Stimulated activated naive CD4-positive, alpha-beta T cell treated with Interleukin-2 at 50 U/mL for 16 hours (primary cell): Measurements from ENCODE around the gene OR6S1.
"Not testable (repeated sequence)": the region's sequence is repeated elsewhere in the genome, so short reads cannot be mapped to it uniquely, and the experiment has no call there.

Experiments used
- DNase-seq: peaks from one replicate; lab custom pipeline; 2025; lab: John Stamatoyannopoulos, UW

Gene OR6S1

GRCh38 chr14:20610002-20610765 lies 31.3 kb downstream of the OR6S1 start:
- DNase-seq, result peak; percentile 57

GRCh38 chr14:20609215-20610001 lies 32.1 kb downstream of the OR6S1 start:
- DNase-seq, result peak; percentile 46

DNA sequence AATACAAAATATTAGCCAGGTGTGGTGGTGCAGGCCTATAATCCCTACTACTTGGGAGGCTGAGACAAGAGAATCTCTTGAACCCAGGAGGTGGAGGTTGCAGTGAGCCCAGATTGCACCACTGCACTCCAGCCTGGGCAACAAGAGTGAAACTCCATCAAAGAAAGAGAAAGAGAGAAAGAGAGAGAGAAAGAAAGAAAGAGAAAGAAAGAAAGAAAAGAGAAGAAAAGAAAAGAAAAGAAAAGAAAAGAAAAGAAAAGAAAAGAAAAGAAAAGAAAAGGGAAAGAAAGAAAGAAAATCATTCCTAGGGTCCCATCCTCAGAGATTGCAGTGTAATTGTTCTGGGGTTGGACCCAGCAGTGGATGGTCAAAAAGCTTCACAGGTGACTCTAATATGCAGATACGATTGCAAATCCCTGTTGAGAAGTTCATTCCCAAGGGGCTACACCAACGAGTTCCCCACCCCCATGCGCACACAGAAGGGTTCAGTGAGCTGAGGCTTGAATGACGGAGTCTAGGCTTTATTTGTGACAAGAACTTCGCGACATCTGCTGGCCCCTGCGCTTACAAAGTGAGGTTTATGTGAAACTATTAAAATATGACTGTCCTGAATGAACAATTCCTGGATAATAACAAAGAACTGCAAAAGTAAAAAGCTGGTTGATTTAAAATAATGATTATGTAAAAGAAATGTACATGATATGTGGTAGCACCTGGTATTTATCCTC lies 32.9 kb downstream of the OR6S1 start:
- DNase-seq, result no peak

DNA sequence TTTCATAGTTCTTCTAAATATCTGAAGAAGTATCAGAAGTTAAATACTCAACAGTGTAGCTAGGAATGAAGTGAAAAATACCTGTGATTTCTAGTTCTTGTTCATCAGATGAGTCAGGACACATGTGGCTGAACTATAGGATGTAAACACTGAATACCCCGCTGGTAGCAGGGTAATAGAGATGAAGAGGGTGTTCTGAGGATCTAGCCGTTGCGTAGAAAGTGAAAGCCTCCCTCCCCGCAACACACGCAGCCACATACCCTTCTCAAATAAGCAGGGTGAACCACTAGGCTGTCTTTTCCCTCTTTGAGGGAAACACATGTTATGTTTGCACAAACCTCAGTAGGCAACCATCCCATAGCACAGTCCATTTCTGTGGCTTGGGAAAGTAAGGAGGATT lies 33.9 kb downstream of the OR6S1 start:
- DNase-seq, result no peak

GRCh38 chr14:20606902-20607242 lies 34.6 kb downstream of the OR6S1 start:
- no peak for DNase-seq

GRCh38 chr14:20606190-20606901 lies 35.1 kb downstream of the OR6S1 start:
- DNase-seq, result no peak

DNA sequence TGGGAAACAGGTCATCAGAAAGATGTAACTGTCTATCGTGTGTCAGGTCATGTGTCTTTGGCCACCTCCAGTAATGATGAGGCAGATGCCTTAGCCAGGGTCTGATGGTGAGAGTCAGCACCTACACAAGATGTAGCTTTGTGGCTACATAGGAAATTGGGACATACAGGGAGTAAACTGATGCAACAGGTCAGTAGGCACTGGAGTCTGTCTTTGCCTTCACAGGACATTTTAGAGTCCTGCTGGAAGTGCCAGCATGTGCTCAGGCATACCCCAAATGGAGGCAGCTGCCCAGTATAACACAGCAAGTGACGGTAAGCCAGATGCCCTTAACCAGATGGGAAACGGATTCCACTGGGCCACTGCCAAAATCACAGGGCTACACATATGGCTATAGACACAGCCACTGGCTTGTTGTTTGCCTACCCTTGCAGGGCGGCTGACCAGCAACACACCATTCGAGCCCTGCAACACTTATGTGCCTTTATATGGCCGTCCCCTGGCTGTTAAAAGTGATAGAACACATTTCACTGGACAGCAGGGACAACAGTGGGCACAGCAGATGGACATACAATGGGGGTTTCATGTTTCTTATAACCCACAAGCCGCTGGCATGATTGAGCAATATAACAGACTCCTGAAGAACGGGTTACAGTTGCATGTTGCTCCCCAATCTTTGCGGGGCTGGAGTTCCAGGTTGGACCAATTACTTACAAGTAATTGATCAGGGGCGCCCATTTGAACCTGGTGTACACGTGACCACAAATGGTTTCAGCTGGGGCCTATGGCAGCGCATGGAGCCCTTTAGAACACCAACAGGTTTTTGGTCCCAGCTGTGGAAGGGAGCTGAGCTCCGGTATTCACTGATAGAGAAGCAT lies 37.4 kb downstream of the OR6S1 start:
- DNase-seq, result no peak

GRCh38 chr14:20602583-20602982 lies 38.9 kb downstream of the OR6S1 start:
- DNase-seq, result no peak

- DNase-seq, result no peak
Observed at GRCh38 chr14:20601522-20601921, 40.0 kb downstream of the OR6S1 start.

GRCh38 chr14:20597108-20597507 lies 44.4 kb downstream of the OR6S1 start:
- DNase-seq, result no peak

DNA sequence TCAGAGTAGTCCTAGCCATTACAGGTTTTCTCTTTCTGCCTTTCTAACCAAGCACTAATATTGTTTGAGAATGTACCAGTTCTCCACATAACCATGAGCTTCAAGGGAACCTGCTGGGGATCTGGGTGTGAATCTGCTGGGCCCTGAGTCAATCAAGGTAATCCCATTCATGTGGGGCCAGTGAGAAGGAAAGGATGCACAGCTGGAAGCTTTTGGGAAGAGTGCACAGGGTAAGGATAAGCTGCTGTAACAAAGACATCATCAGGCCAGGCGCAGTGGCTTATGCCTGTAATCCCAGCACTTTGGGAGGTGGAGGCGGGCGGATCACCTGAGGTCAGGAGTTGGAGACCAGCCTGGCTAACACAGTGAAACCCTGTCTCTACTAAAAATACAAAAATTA lies 45.8 kb downstream of the OR6S1 start:
- not testable (repeated sequence) for DNase-seq

DNA sequence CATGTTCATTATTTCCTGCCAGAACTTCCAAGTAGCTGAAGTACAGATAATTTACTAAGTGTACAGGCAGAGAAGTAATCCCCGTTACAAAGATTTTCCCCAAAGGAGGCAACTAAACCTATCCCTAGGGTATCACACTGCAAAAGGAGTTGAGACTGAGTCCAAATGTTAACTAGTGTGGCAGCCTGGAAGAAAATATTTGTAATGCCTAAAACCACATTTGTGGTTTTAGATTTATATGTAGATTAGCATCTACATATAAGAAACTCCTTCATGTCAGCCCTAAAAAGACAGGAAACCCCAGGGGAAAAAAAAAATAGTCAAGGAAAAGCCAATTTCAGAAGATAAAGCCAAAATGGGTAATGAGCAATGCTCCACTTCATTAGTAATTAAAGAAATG lies 48.9 kb downstream of the OR6S1 start:
- no peak for DNase-seq

DNA sequence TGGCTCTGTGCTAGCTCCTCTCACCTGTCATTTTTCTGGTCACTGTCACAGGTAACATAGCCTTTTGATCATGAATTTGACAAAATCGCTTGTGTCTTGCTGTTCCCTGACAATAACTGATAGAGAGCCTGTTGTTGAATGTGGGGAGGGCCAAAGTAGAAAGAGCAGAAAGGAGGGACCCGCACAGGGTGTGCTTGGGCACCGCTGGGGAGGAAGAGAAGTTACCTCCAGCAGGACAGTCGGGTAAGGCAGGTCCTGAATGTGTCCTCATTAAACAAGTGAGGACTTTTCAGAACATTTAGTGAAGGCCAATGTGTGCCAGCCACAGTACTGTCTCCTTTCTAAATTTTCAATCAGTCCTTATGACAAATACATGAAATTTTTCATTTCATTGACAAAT lies 50.3 kb downstream of the OR6S1 start, which contains the start of gene RNASE12:
TSS of gene RNASE12 (minus strand) at position 142 of the 400 bp plus-strand sequence. CDS start 653 bp downstream, outside the sequence.
- DNase-seq, result no peak
